Uterus (tissue), 2 donors: ENCODE results near the gene SLC66A1.

ENCODE experiments used
- CTCF ChIP-seq, 4 experiments: fragments of 200-600 bp in 2 of 4; fragments of 450-650 bp in 2 of 4; sonication (generic) in 2 of 4; IDR thresholded peaks; one replicate each; pipeline ENCODE4 v1.5.1; 2016 to 2019; ENCODE audit warnings: antibody characterized with exemption in 4 of 4, mild to moderate bottlenecking in 2 of 4, moderate library complexity in 1 of 4
- POLR2A ChIP-seq, 2 donors: fragments of 450-650 bp; IDR thresholded peaks; one replicate each; pipeline ENCODE4 v1.6.1; 2016; ENCODE audit warnings: antibody characterized with exemption in 2 of 2, mild to moderate bottlenecking in 1 of 2, moderate library complexity in 1 of 2

- TF ChIP-seq POLR2A (IDR thresholded peaks at IDR 0.05) (no peak), CTCF (IDR thresholded peaks at IDR 0.05) (no peak)
These were observed 3.5 kb downstream of the SLC66A1 start for GRCh38 chr1:19315378-19316198.
